ENCODE data around the gene SNX14. TPM values are rescaled to one million over a fixed set of nuclear protein-coding genes. Genes with fewer than 3 reads are reported as not detected.
"Not testable (repeated sequence)": the region's sequence is repeated elsewhere in the genome, so short reads cannot be mapped to it uniquely, and the experiment has no call there.

SNX14 gene
- total and polyA plus RNA-seq, 4 donors = 45.9 to 171 (median 91.3) TPM

- H3K27me3 ChIP-seq (ENCODE audit: control insufficient read depth in 3 of 3, insufficient read depth in 3 of 3, low read length in 2 of 3) = no peaks in the 10 kb centered on the region
- peaks cover 0 to 24% (median 5%) of the 10 kb centered on the region in 5 donors for H3K4me1 ChIP-seq (ENCODE audit: control insufficient read depth in 5 of 5, insufficient read depth in 5 of 5, low read length in 5 of 5)
- DNase-seq = peak in 1 of 3 donors; percentile 10
- no peaks in the 10 kb centered on the region for H3K9me3 ChIP-seq (ENCODE audit: control insufficient read depth in 4 of 4, insufficient read depth in 3 of 4, low read length in 3 of 4)
- H3K27ac ChIP-seq (ENCODE audit: low read depth in 1 of 2, low read length in 1 of 2) = no peak overlapping the region
- ATAC-seq (ENCODE audit: insufficient read depth, low FRiP score) = no peak
- H3K9ac ChIP-seq (ENCODE audit: insufficient read depth in 1 of 2, low read length in 2 of 2) = no peak overlapping the region
- peaks cover 20 to 52% (median 39%) of the 10 kb centered on the region in 4 donors for H3K36me3 ChIP-seq (ENCODE audit: control insufficient read depth in 4 of 4, insufficient read depth in 4 of 4, low read length in 4 of 4)
- no peak overlapping the region for H3K4me3 ChIP-seq
- TF ChIP-seq, protein P1, sequence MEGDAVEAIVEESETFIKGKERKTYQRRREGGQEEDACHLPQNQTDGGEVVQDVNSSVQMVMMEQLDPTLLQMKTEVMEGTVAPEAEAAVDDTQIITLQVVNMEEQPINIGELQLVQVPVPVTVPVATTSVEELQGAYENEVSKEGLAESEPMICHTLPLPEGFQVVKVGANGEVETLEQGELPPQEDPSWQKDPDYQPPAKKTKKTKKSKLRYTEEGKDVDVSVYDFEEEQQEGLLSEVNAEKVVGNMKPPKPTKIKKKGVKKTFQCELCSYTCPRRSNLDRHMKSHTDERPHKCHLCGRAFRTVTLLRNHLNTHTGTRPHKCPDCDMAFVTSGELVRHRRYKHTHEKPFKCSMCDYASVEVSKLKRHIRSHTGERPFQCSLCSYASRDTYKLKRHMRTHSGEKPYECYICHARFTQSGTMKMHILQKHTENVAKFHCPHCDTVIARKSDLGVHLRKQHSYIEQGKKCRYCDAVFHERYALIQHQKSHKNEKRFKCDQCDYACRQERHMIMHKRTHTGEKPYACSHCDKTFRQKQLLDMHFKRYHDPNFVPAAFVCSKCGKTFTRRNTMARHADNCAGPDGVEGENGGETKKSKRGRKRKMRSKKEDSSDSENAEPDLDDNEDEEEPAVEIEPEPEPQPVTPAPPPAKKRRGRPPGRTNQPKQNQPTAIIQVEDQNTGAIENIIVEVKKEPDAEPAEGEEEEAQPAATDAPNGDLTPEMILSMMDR (IDR thresholded peaks at IDR 0.05; ENCODE audit: control extremely low read depth, extremely low read depth) = no peak
- WGBS, 2 donors = 66 to 82% methylated on average over 3 of the region's 3 CpGs
Observed at GRCh38 chr6:85637579-85637978, 43.9 kb upstream of the SNX14 start.

- peaks cover 30 to 62% (median 50%) of the 10 kb centered on the region in 4 donors for H3K36me3 ChIP-seq (ENCODE audit: control insufficient read depth in 4 of 4, insufficient read depth in 4 of 4, low read length in 4 of 4)
- no peaks in the 10 kb centered on the region for H3K27me3 ChIP-seq (ENCODE audit: control insufficient read depth in 3 of 3, insufficient read depth in 3 of 3, low read length in 2 of 3)
- no peak for DNase-seq
- WGBS, 2 donors = 97 to 98% methylated on average over 6 of the region's 6 CpGs
- H3K4me3 ChIP-seq = no peak overlapping the region
- no peak overlapping the region for H3K27ac ChIP-seq (ENCODE audit: low read depth in 1 of 2, low read length in 1 of 2)
- no peak overlapping the region for H3K9ac ChIP-seq (ENCODE audit: insufficient read depth in 1 of 2, low read length in 2 of 2)
- ATAC-seq (ENCODE audit: insufficient read depth, low FRiP score) = no peak
- peaks cover 0 to 17% (median 0%) of the 10 kb centered on the region in 5 donors for H3K4me1 ChIP-seq (ENCODE audit: control insufficient read depth in 5 of 5, insufficient read depth in 5 of 5, low read length in 5 of 5)
- TF ChIP-seq, protein P1 (IDR thresholded peaks at IDR 0.05; ENCODE audit: control extremely low read depth, extremely low read depth) = no peak
- H3K9me3 ChIP-seq (ENCODE audit: control insufficient read depth in 4 of 4, insufficient read depth in 3 of 4, low read length in 3 of 4) = no peaks in the 10 kb centered on the region
Observed at GRCh38 chr6:85632164-85632942, 38.7 kb upstream of the SNX14 start.

GRCh38 chr6:85631117-85631516 lies 37.5 kb upstream of the SNX14 start:
- H3K27ac ChIP-seq (ENCODE audit: low read depth in 1 of 2, low read length in 1 of 2); DNase-seq; H3K9ac ChIP-seq (ENCODE audit: insufficient read depth in 1 of 2, low read length in 2 of 2); H3K4me3 ChIP-seq; H3K27me3 ChIP-seq (ENCODE audit: control insufficient read depth in 3 of 3, insufficient read depth in 3 of 3, low read length in 2 of 3); H3K9me3 ChIP-seq (ENCODE audit: control insufficient read depth in 4 of 4, insufficient read depth in 3 of 4, low read length in 3 of 4); ATAC-seq (ENCODE audit: insufficient read depth, low FRiP score): not testable (repeated sequence)
- 94 to 96% methylated on average over 5 of the region's 5 CpGs for WGBS, 2 donors
- Histone ChIP-seq H3K36me3 (ENCODE audit: control insufficient read depth in 4 of 4, insufficient read depth in 4 of 4, low read length in 4 of 4) (peaks cover 29 to 63% (median 46%) of the 10 kb centered on the region in 4 donors), H3K4me1 (ENCODE audit: control insufficient read depth in 5 of 5, insufficient read depth in 5 of 5, low read length in 5 of 5) (peaks cover 0 to 18% (median 0%) of the 10 kb centered on the region in 5 donors)

DNA sequence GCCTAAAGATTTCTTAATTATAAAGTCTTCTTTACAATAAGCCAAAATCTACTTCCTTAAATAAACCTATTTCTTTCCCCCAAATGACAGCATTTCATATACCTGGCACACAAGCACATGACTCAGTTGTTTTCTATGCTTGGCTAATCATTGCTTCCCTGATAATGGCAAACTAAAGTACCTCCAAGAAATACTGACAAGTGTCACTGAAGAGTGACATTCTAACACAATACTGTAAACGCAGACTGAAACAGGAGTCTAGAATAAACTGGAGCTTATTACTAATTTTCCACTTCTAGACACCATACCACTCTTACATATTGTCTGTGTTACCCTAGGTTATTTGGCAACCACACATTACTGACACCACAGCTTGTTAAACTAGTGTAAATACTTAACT lies 34.7 kb upstream of the SNX14 start:
- TF ChIP-seq, protein P1 (IDR thresholded peaks at IDR 0.05; ENCODE audit: control extremely low read depth, extremely low read depth) = no peak
- DNase-seq (no peak), ATAC-seq (ENCODE audit: insufficient read depth, low FRiP score) (peak; percentile 11)
- Histone ChIP-seq H3K27ac (ENCODE audit: low read depth in 1 of 2, low read length in 1 of 2) (no peak overlapping the region), H3K4me1 (ENCODE audit: control insufficient read depth in 5 of 5, insufficient read depth in 5 of 5, low read length in 5 of 5) (peaks cover 0 to 21% (median 0%) of the 10 kb centered on the region in 5 donors), H3K27me3 (ENCODE audit: control insufficient read depth in 3 of 3, insufficient read depth in 3 of 3, low read length in 2 of 3) (no peaks in the 10 kb centered on the region), H3K9ac (ENCODE audit: insufficient read depth in 1 of 2, low read length in 2 of 2) (no peak overlapping the region), H3K4me3 (no peak overlapping the region), H3K36me3 (ENCODE audit: control insufficient read depth in 4 of 4, insufficient read depth in 4 of 4, low read length in 4 of 4) (peaks cover 18 to 56% (median 34%) of the 10 kb centered on the region in 4 donors), H3K9me3 (ENCODE audit: control insufficient read depth in 4 of 4, insufficient read depth in 3 of 4, low read length in 3 of 4) (no peaks in the 10 kb centered on the region)
- WGBS, 2 donors = 70 to 83% methylated on average over 1 of the region's 1 CpG

Measured in lung (tissue), 12 donors.